GM12878 (cell line): ENCODE measurements around the gene LETM1.

ENCODE experiments used
- NR2C1 ChIP-seq: fragments of 450-650 bp; IDR thresholded peaks from 2 replicates; pipeline ENCODE4 v1.6.1; 2017; ENCODE audit warnings: antibody characterized with exemption, mild to moderate bottlenecking, moderate library complexity
- POLR2AphosphoS5 ChIP-seq: IDR thresholded peaks from 2 replicates; pipeline ENCODE4 v1.6.1; 2011; ENCODE audit warnings: mild to moderate bottlenecking, low read length, inconsistent platforms
- TF ChIP-seq, protein P1 (sequence below): IDR thresholded peaks from 2 replicates; pipeline ENCODE4 v1.6.1; 2011; ENCODE audit warnings: low read depth, mild to moderate bottlenecking, low read length, moderate library complexity, borderline replicate concordance; ENCODE audit errors: extremely low read depth
- TF ChIP-seq, protein P2 (sequence below): IDR thresholded peaks from 2 replicates; pipeline ENCODE4 v1.6.1; 2012; ENCODE audit warnings: mild to moderate bottlenecking, low read depth, low read length

DNA sequence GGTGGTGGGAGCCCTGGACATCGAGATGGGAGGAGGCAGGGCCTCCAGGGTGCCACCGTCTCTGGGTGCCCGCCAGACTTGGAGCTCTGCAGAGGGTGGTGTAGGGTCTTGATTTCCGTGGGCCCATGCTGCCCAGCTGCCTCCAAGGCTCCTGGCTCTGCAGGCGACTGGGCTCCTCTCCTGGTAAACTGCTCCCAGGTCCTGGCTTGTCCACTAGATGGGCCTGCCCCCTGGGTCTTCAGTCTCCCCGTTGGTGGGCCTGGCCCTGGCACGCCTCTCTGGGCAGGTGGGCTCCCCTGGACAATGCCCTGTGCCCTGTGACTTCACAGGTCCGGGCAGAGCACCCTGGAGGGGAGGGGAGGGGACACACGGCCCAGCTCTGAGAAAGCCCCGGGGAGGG, 55.2 kb downstream of the LETM1 start:
- TF ChIP-seq POLR2AphosphoS5: no peak
- TF ChIP-seq, protein P1, sequence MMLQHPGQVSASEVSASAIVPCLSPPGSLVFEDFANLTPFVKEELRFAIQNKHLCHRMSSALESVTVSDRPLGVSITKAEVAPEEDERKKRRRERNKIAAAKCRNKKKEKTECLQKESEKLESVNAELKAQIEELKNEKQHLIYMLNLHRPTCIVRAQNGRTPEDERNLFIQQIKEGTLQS: no peak
- TF ChIP-seq NR2C1: no peak
- TF ChIP-seq, protein P2, sequence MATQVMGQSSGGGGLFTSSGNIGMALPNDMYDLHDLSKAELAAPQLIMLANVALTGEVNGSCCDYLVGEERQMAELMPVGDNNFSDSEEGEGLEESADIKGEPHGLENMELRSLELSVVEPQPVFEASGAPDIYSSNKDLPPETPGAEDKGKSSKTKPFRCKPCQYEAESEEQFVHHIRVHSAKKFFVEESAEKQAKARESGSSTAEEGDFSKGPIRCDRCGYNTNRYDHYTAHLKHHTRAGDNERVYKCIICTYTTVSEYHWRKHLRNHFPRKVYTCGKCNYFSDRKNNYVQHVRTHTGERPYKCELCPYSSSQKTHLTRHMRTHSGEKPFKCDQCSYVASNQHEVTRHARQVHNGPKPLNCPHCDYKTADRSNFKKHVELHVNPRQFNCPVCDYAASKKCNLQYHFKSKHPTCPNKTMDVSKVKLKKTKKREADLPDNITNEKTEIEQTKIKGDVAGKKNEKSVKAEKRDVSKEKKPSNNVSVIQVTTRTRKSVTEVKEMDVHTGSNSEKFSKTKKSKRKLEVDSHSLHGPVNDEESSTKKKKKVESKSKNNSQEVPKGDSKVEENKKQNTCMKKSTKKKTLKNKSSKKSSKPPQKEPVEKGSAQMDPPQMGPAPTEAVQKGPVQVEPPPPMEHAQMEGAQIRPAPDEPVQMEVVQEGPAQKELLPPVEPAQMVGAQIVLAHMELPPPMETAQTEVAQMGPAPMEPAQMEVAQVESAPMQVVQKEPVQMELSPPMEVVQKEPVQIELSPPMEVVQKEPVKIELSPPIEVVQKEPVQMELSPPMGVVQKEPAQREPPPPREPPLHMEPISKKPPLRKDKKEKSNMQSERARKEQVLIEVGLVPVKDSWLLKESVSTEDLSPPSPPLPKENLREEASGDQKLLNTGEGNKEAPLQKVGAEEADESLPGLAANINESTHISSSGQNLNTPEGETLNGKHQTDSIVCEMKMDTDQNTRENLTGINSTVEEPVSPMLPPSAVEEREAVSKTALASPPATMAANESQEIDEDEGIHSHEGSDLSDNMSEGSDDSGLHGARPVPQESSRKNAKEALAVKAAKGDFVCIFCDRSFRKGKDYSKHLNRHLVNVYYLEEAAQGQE: no peak
